CD4-positive, alpha-beta T cell (primary cell): ENCODE measurements around the gene RTN4RL1. TPM values are rescaled to one million over a fixed set of nuclear protein-coding genes. Genes with fewer than 3 reads are reported as not detected.

ENCODE experiments used
- ATAC-seq: fragments of 200-7000 bp; cut with Tn5 transposase; one replicate; pipeline ENCODE4 v1.10.0; 2022; ENCODE audit warnings: mild to moderate bottlenecking; ENCODE audit not compliant: poor library complexity
- CTCF ChIA-PET: fragments of 350-600 bp; sonication (Branson Sonifier 250); formaldehyde crosslinking; loops from one replicate; lab custom pipeline; 2021; ENCODE audit warnings: antibody characterized with exemption, inconsistent platforms; lab: Charles Lee
- POLR2A ChIA-PET: fragments of 350-600 bp; sonication (Branson Sonifier 250); formaldehyde crosslinking; loops from one replicate; lab custom pipeline; 2021; ENCODE audit warnings: antibody characterized with exemption, inconsistent platforms; lab: Charles Lee
- DNase-seq, 14 experiments: peaks; one replicate each; pipeline ENCODE4 v3.0.0-alpha.2; 2013 to 2020; ENCODE audit warnings: mixed read lengths in 2 of 14
- H3K27ac ChIP-seq, 2 donors: one replicate each; pipeline versions ENCODE4 v1.5.1 to v1.7.0; 2013; ENCODE audit warnings: low read length in 2 of 2, low read depth in 1 of 2, mild to moderate bottlenecking in 1 of 2
- H3K27me3 ChIP-seq, 2 experiments: 1 replicate in 1 of 2; 2 replicates in 1 of 2; pipeline versions ENCODE4 v1.6.1 to v1.7.0; 2013; ENCODE audit warnings: low read length in 2 of 2, control low read depth in 1 of 2, mild to moderate bottlenecking in 1 of 2, moderate library complexity in 1 of 2; ENCODE audit not compliant: insufficient read depth in 2 of 2, control insufficient read depth in 1 of 2
- H3K36me3 ChIP-seq: one replicate; pipeline ENCODE4 v1.6.1; 2013; ENCODE audit warnings: low read length, control low read depth; ENCODE audit not compliant: insufficient read depth
- H3K4me1 ChIP-seq: one replicate; pipeline ENCODE4 v1.6.1; 2013; ENCODE audit warnings: low read length, control low read depth; ENCODE audit not compliant: insufficient read depth
- H3K4me3 ChIP-seq: one replicate; pipeline ENCODE4 v1.5.1; 2013; ENCODE audit warnings: mild to moderate bottlenecking, low read length, moderate library complexity
- H3K9me3 ChIP-seq, 2 experiments: 1 replicate in 1 of 2; 2 replicates in 1 of 2; pipeline versions ENCODE4 v1.6.1 to v1.7.0; 2013; ENCODE audit warnings: low read length in 2 of 2, mild to moderate bottlenecking in 2 of 2, control low read depth in 1 of 2, moderate library complexity in 1 of 2; ENCODE audit not compliant: control insufficient read depth in 1 of 2, insufficient read depth in 1 of 2
- H3K27ac Mint-ChIP-seq: one replicate; pipeline ENCODE4 v1.8.0; 2020; ENCODE audit warnings: mixed read lengths
- H3K27me3 Mint-ChIP-seq: one replicate; pipeline ENCODE4 v1.8.0; 2021; ENCODE audit warnings: mixed read lengths
- H3K36me3 Mint-ChIP-seq: one replicate; pipeline ENCODE4 v1.8.0; 2021; ENCODE audit warnings: low read depth, mixed read lengths
- H3K4me1 Mint-ChIP-seq: one replicate; pipeline ENCODE4 v1.8.0; 2021; ENCODE audit warnings: low read depth, mixed read lengths
- H3K4me3 Mint-ChIP-seq: one replicate; pipeline ENCODE4 v1.8.0; 2020; ENCODE audit warnings: mild to moderate bottlenecking, mixed read lengths
- H3K9me3 Mint-ChIP-seq: one replicate; pipeline ENCODE4 v1.8.0; 2020; ENCODE audit warnings: mixed read lengths
- intact Hi-C, 2 experiments: fragments of 100-400 bp; cut with DNase I in 1 of 2; cut with micrococcal nuclease in 1 of 2; formaldehyde crosslinking; loops; one replicate each; pipeline versions ENCODE4 v1.15.1 to v1.9.0; 2023 to 2025; cut with DNase I, micrococcal nuclease
- total RNA-seq, 174 experiments: library from RNA in 2 of 174; stranded (reverse) in 2 of 174; gene quantifications; one replicate each; pipeline ENCODE4 v1.2.3 and lab custom pipeline; 2021 to 2026
- TF ChIP-seq, protein P1 (sequence below): fragments of 200-600 bp; IDR thresholded peaks from one replicate; pipeline ENCODE4 v1.8.0; 2022; ENCODE audit warnings: antibody characterized with exemption, mild to moderate bottlenecking

RTN4RL1 gene
- total RNA-seq, 2 experiments from 2014 or later = 0.06 to 0.11 TPM

GRCh38 chr17:1914661-1915083 lies 110.5 kb downstream of the RTN4RL1 start:
- CTCF ChIA-PET = no interaction called here
- H3K27ac Mint-ChIP-seq = no peak overlapping the region
- no peaks in the 10 kb centered on the region for H3K9me3 Mint-ChIP-seq
- H3K36me3 Mint-ChIP-seq = no peaks in the 10 kb centered on the region
- H3K4me1 ChIP-seq = no peaks in the 10 kb centered on the region
- peaks cover 32% of the 10 kb centered on the region for H3K27me3 Mint-ChIP-seq
- H3K9me3 ChIP-seq = no peaks in the 10 kb centered on the region
- H3K27ac ChIP-seq = no peak overlapping the region
- H3K4me1 Mint-ChIP-seq = no peaks in the 10 kb centered on the region
- peaks cover 11 to 21% of the 10 kb centered on the region in 2 experiments for H3K27me3 ChIP-seq
- H3K4me3 ChIP-seq = no peak overlapping the region
- ATAC-seq (no peak), DNase-seq (no peak)
- POLR2A ChIA-PET = interaction anchor here (0.6 kb wide), 1 partner anchor 439 kb away, joined by 3 read pairs; no protein-coding TSS in a partner anchor
- H3K36me3 ChIP-seq = no peaks in the 10 kb centered on the region
- TF ChIP-seq, protein P1, sequence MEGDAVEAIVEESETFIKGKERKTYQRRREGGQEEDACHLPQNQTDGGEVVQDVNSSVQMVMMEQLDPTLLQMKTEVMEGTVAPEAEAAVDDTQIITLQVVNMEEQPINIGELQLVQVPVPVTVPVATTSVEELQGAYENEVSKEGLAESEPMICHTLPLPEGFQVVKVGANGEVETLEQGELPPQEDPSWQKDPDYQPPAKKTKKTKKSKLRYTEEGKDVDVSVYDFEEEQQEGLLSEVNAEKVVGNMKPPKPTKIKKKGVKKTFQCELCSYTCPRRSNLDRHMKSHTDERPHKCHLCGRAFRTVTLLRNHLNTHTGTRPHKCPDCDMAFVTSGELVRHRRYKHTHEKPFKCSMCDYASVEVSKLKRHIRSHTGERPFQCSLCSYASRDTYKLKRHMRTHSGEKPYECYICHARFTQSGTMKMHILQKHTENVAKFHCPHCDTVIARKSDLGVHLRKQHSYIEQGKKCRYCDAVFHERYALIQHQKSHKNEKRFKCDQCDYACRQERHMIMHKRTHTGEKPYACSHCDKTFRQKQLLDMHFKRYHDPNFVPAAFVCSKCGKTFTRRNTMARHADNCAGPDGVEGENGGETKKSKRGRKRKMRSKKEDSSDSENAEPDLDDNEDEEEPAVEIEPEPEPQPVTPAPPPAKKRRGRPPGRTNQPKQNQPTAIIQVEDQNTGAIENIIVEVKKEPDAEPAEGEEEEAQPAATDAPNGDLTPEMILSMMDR = no peak
- intact Hi-C loops = no loop called here
- no peak overlapping the region for H3K4me3 Mint-ChIP-seq

DNA sequence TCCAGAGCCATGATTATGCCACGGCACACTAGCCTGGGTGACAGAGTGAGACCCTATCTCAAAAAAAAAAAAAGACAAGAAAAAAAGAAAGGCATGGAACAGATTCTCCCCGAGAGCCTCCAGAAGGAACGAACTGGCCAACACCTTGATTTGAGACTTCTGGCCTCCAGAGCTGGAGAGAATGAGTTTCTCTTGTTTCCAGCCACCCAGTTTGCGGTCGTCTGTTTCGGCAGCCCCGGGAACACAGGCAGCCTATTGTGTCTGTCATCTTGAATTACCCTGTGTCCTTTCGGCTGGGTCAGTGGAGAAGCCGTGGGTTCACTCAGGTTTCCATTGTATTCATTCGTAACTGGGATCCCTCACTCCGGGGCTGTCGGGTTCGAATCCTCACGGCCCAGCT lies 111.4 kb downstream of the RTN4RL1 start:
- Mint-ChIP-seq H3K4me3 (no peak overlapping the region), H3K27ac (no peak overlapping the region), H3K4me1 (peaks cover 5% of the 10 kb centered on the region), H3K36me3 (no peaks in the 10 kb centered on the region), H3K9me3 (no peaks in the 10 kb centered on the region), H3K27me3 (peaks cover 41% of the 10 kb centered on the region)
- ATAC-seq (no peak), DNase-seq (no peak)
- CTCF ChIA-PET = no interaction called here
- intact Hi-C loops = no loop called here
- Histone ChIP-seq H3K4me3 (no peak overlapping the region), H3K27me3 (peaks cover 18 to 29% of the 10 kb centered on the region in 2 experiments), H3K4me1 (peaks cover 3% of the 10 kb centered on the region), H3K9me3 (no peaks in the 10 kb centered on the region), H3K36me3 (no peaks in the 10 kb centered on the region), H3K27ac (no peak overlapping the region)
- TF ChIP-seq, protein P1 = no peak
- POLR2A ChIA-PET = no interaction called here

- H3K27me3 ChIP-seq = peaks cover 31 to 40% of the 10 kb centered on the region in 2 experiments
- Mint-ChIP-seq H3K36me3 (no peaks in the 10 kb centered on the region), H3K9me3 (no peaks in the 10 kb centered on the region), H3K27ac (no peak overlapping the region), H3K4me3 (no peak overlapping the region), H3K4me1 (peaks cover 7% of the 10 kb centered on the region), H3K27me3 (peaks cover 56% of the 10 kb centered on the region)
- ChIA-PET CTCF (no interaction called here), POLR2A (no interaction called here)
- no peak overlapping the region for H3K27ac ChIP-seq
- no peaks in the 10 kb centered on the region for H3K36me3 ChIP-seq
- H3K4me1 ChIP-seq = peaks cover 13% of the 10 kb centered on the region
- H3K4me3 ChIP-seq = no peak overlapping the region
- H3K9me3 ChIP-seq = no peaks in the 10 kb centered on the region
- TF ChIP-seq, protein P1 = no peak
- DNase-seq = no peak
- ATAC-seq = no peak
- intact Hi-C loops = no loop called here
Measured at GRCh38 chr17:1912146-1912545, 113.0 kb downstream of the RTN4RL1 start.
